MM.1S (cell line): ENCODE data around the gene FXYD2.

Experiments
- DNase-seq: peaks from one replicate; pipeline ENCODE4 v3.0.0-alpha.2; 2015
- H2AFZ ChIP-seq: fragments of 300-600 bp; sonication (generic); 2 replicates; pipeline ENCODE4 v1.6.0; 2016; ENCODE audit warnings: antibody characterized with exemption, low read length
- H3F3A ChIP-seq: fragments of 300-600 bp; sonication (generic); 2 replicates; pipeline ENCODE4 v1.6.1; 2016; ENCODE audit warnings: mild to moderate bottlenecking, antibody characterized with exemption, low read length, moderate library complexity, mixed read lengths; ENCODE audit not compliant: insufficient read depth
- H3K27ac ChIP-seq: fragments of 300-600 bp; sonication (generic); 2 replicates; pipeline ENCODE4 v1.5.1; 2016; ENCODE audit warnings: mild to moderate bottlenecking, low read length
- H3K27me3 ChIP-seq: fragments of 300-600 bp; sonication (generic); replicated peaks from 2 replicates; pipeline ENCODE4 v1.6.0; 2016; ENCODE audit warnings: low read length; ENCODE audit not compliant: insufficient read depth
- H3K36me3 ChIP-seq: fragments of 300-600 bp; sonication (generic); replicated peaks from 2 replicates; pipeline ENCODE4 v1.6.1; 2016; ENCODE audit warnings: mild to moderate bottlenecking, low read length, mixed read lengths; ENCODE audit not compliant: insufficient read depth
- H3K4me1 ChIP-seq: fragments of 300-600 bp; sonication (generic); 2 replicates; pipeline ENCODE4 v1.6.1; 2016; ENCODE audit warnings: low read length, mixed read lengths
- H3K4me2 ChIP-seq: fragments of 300-600 bp; sonication (generic); 2 replicates; pipeline ENCODE4 v1.6.0; 2016; ENCODE audit warnings: low read depth, low read length
- H3K4me3 ChIP-seq: fragments of 300-600 bp; sonication (generic); 2 replicates; pipeline ENCODE4 v1.5.1; 2016; ENCODE audit warnings: low read length, mixed read lengths
- H3K79me2 ChIP-seq: fragments of 300-600 bp; sonication (generic); 2 replicates; pipeline ENCODE4 v1.6.1; 2016; ENCODE audit warnings: mixed run types, low read length, mixed read lengths
- H3K9ac ChIP-seq: fragments of 300-600 bp; sonication (generic); 2 replicates; pipeline ENCODE4 v1.6.1; 2016; ENCODE audit warnings: low read length, mixed read lengths
- H3K9me2 ChIP-seq: fragments of 300-600 bp; sonication (generic); replicated peaks from 2 replicates; pipeline ENCODE4 v1.6.1; 2016; ENCODE audit warnings: mild to moderate bottlenecking, low read length, mixed read lengths; ENCODE audit not compliant: insufficient read depth
- H3K9me3 ChIP-seq: fragments of 300-600 bp; sonication (generic); replicated peaks from 2 replicates; pipeline ENCODE4 v1.6.1; 2016; ENCODE audit warnings: mild to moderate bottlenecking, low read length, mixed read lengths; ENCODE audit not compliant: insufficient read depth
- H4K20me1 ChIP-seq: fragments of 300-600 bp; sonication (generic); 2 replicates; pipeline ENCODE4 v1.6.1; 2016; ENCODE audit warnings: mild to moderate bottlenecking, low read length, moderate library complexity, mixed read lengths; ENCODE audit not compliant: insufficient read depth
- CTCF ChIP-seq: fragments of 300-600 bp; sonication (generic); IDR thresholded peaks from 2 replicates; pipeline ENCODE4 v1.5.1; 2016; ENCODE audit warnings: antibody characterized with exemption, low read length, mixed read lengths
- EZH2 ChIP-seq: fragments of 300-600 bp; sonication (generic); optimal IDR thresholded peaks from 2 replicates; pipeline ENCODE3; 2017; ENCODE audit warnings: low read depth, mild to moderate bottlenecking, antibody characterized with exemption, low read length, mixed read lengths
- EZH2phosphoT487 ChIP-seq: fragments of 300-600 bp; sonication (generic); IDR thresholded peaks from 2 replicates; pipeline ENCODE4 v1.6.1; 2018; ENCODE audit warnings: antibody characterized with exemption, low read length

The FXYD2 gene

GRCh38 chr11:117809236-117810055 is 15.1 kb downstream of the FXYD2 start:
- no peaks in the 10 kb centered on the region; the same call in 1 of the 2 replicates for H3K27me3 ChIP-seq
- no peak overlapping the region for H3K4me3 ChIP-seq
- no peak for TF ChIP-seq EZH2
- TF ChIP-seq EZH2phosphoT487, result no peak
- TF ChIP-seq CTCF, result no peak
- no peak overlapping the region for H3K9ac ChIP-seq
- H2AFZ ChIP-seq, result no peak overlapping the region
- no peaks in the 10 kb centered on the region for H3K9me2 ChIP-seq
- H3K79me2 ChIP-seq, result no peaks in the 10 kb centered on the region
- H3K9me3 ChIP-seq, result no peaks in the 10 kb centered on the region
- no peaks in the 10 kb centered on the region for H3K36me3 ChIP-seq
- H3K4me2 ChIP-seq, result no peak overlapping the region
- H3F3A ChIP-seq, result no peaks in the 10 kb centered on the region
- H4K20me1 ChIP-seq, result no peaks in the 10 kb centered on the region
- H3K4me1 ChIP-seq, result peaks cover 2% of the 10 kb centered on the region
- no peak for DNase-seq
- H3K27ac ChIP-seq, result no peak overlapping the region

- H3F3A ChIP-seq, result no peaks in the 10 kb centered on the region
- no peak overlapping the region for H3K4me3 ChIP-seq
- TF ChIP-seq EZH2phosphoT487 (no peak), EZH2 (no peak), CTCF (no peak)
- no peaks in the 10 kb centered on the region for H3K9me2 ChIP-seq
- H4K20me1 ChIP-seq, result no peaks in the 10 kb centered on the region
- H3K9me3 ChIP-seq, result no peaks in the 10 kb centered on the region
- no peak overlapping the region for H3K9ac ChIP-seq
- H3K27me3 ChIP-seq, result no peaks in the 10 kb centered on the region; the same call in 1 of the 2 replicates
- H3K79me2 ChIP-seq, result no peaks in the 10 kb centered on the region
- no peak overlapping the region for H3K4me2 ChIP-seq
- no peak overlapping the region for H3K27ac ChIP-seq
- no peaks in the 10 kb centered on the region for H3K36me3 ChIP-seq
- DNase-seq, result no peak
- no peak overlapping the region for H2AFZ ChIP-seq
- H3K4me1 ChIP-seq, result no peaks in the 10 kb centered on the region
These were observed 15.8 kb downstream of the FXYD2 start for GRCh38 chr11:117808784-117809183.

GRCh38 chr11:117807482-117808327 is 16.8 kb downstream of the FXYD2 start:
- Histone ChIP-seq H3K4me1 (no peaks in the 10 kb centered on the region), H3K9me2 (no peaks in the 10 kb centered on the region), H2AFZ (no peak overlapping the region), H3K27me3 (no peaks in the 10 kb centered on the region; the same call in 1 of the 2 replicates), H3K9me3 (no peaks in the 10 kb centered on the region), H3K9ac (no peak overlapping the region), H3K79me2 (no peaks in the 10 kb centered on the region), H3K4me3 (no peak overlapping the region), H3F3A (no peaks in the 10 kb centered on the region), H3K27ac (no peak overlapping the region), H3K4me2 (no peak overlapping the region), H4K20me1 (no peaks in the 10 kb centered on the region), H3K36me3 (no peaks in the 10 kb centered on the region)
- peak; percentile 57 for DNase-seq
- TF ChIP-seq CTCF (peak; percentile 86), EZH2 (no peak), EZH2phosphoT487 (no peak)
